Suprapubic skin (tissue), 4 donors: ENCODE data around the gene IRX4. TPM values are rescaled to one million over a fixed set of nuclear protein-coding genes. Genes with fewer than 3 reads are reported as not detected.

ENCODE experiments used
- DNase-seq, 2 donors: peaks; one replicate each; pipeline ENCODE4 v3.0.0-alpha.2; 2019; ENCODE audit warnings: low spot score in 2 of 2
- H3K27ac ChIP-seq: fragments of 200-600 bp; sonication (generic); one replicate; pipeline ENCODE4 v1.5.1; 2019
- H3K27me3 ChIP-seq: fragments of 200-600 bp; sonication (generic); one replicate; pipeline ENCODE4 v1.5.1; 2019
- H3K36me3 ChIP-seq: fragments of 200-600 bp; sonication (generic); one replicate; pipeline ENCODE4 v1.5.1; 2019
- H3K4me1 ChIP-seq: fragments of 200-600 bp; sonication (generic); one replicate; pipeline ENCODE4 v1.5.1; 2019
- H3K4me3 ChIP-seq: fragments of 200-600 bp; sonication (generic); one replicate; pipeline ENCODE4 v1.5.1; 2019; ENCODE audit warnings: mild to moderate bottlenecking
- H3K9me3 ChIP-seq: fragments of 200-600 bp; sonication (generic); one replicate; pipeline ENCODE4 v1.5.1; 2019
- CTCF ChIP-seq, 2 donors: fragments of 200-600 bp in 1 of 2; fragments of 450-650 bp in 1 of 2; sonication (generic) in 1 of 2; IDR thresholded peaks; one replicate each; pipeline ENCODE4 v1.5.1; 2016 to 2019; ENCODE audit warnings: antibody characterized with exemption in 2 of 2, mild to moderate bottlenecking in 1 of 2, moderate library complexity in 1 of 2
- EP300 ChIP-seq: sonication (generic); formaldehyde crosslinking; IDR thresholded peaks from one replicate; pipeline ENCODE4 v1.6.1; 2017; ENCODE audit warnings: antibody characterized with exemption
- POLR2A ChIP-seq, 2 donors: fragments of 450-650 bp; IDR thresholded peaks; one replicate each; pipeline ENCODE4 v1.6.1; 2017; ENCODE audit warnings: antibody characterized with exemption in 2 of 2, mild to moderate bottlenecking in 2 of 2, moderate library complexity in 2 of 2
- POLR2AphosphoS5 ChIP-seq, 3 donors: sonication (generic); formaldehyde crosslinking; IDR thresholded peaks; one replicate each; pipeline ENCODE4 v1.6.1; 2017; ENCODE audit warnings: antibody characterized with exemption in 3 of 3
- WGBS: methylation state at CpG from one replicate; pipeline ENCODE4 v1.1.5; 2018; 5-methylcytosine and 5-hydroxymethylcytosine counted together
- total RNA-seq, 4 donors: library from RNA; depleted of rRNA; stranded (reverse); fragments of >200 nt; gene quantifications; one replicate each; pipeline ENCODE4 v1.1.0, GENCODE V29; 2016

Gene IRX4
- total RNA-seq, 4 donors from 2014 or later = 20.3 to 45.9 (median 33.5) TPM

GRCh38 chr5:1859099-1859498 lies 23.6 kb downstream of the IRX4 start:
- Histone ChIP-seq H3K27me3 (peaks cover 58% of the 10 kb centered on the region), H3K9me3 (no peaks in the 10 kb centered on the region), H3K4me1 (no peaks in the 10 kb centered on the region), H3K4me3 (no peak overlapping the region), H3K27ac (no peak overlapping the region), H3K36me3 (no peaks in the 10 kb centered on the region)
- 53% methylated on average over 9 of the region's 10 CpGs for whole genome bisulfite sequencing
- no peak for TF ChIP-seq EP300
- no peak for TF ChIP-seq POLR2AphosphoS5 (IDR thresholded peaks at IDR 0.05)
- no peak for TF ChIP-seq CTCF (IDR thresholded peaks at IDR 0.05)
- no peak for DNase-seq

DNA sequence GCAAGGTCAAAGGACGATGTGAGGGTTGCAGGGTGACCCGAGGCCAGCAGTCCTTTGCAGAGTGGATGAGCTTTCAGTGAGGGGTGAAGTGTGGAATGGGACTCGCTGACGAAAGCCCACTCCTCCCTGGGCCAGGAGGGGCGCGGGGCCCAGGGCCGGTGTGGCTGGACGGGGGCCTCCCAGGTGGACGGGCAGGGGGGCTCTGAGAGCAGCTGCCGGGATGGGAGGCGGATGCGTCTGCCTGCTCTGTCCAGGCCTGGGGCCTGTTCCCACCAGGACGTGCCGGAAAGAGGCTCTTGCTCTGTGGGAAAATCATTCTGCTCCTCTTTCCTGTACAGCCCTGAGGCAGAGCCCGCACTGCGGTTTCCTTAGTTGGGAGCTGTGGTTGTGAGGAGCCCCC lies 24.3 kb downstream of the IRX4 start:
- TF ChIP-seq CTCF (IDR thresholded peaks at IDR 0.05) (no peak), POLR2A (IDR thresholded peaks at IDR 0.05) (no peak), EP300 (no peak), POLR2AphosphoS5 (IDR thresholded peaks at IDR 0.05) (no peak)
- DNase-seq = no peak
- no peaks in the 10 kb centered on the region for H3K9me3 ChIP-seq
- no peaks in the 10 kb centered on the region for H3K36me3 ChIP-seq
- 92% methylated on average over 16 of the region's 16 CpGs for WGBS
- H3K4me3 ChIP-seq = no peak overlapping the region
- no peaks in the 10 kb centered on the region for H3K4me1 ChIP-seq
- H3K27ac ChIP-seq = no peak overlapping the region
- peaks cover 59% of the 10 kb centered on the region for H3K27me3 ChIP-seq

- no peak for DNase-seq
- H3K27ac ChIP-seq = no peak overlapping the region
- H3K27me3 ChIP-seq = peaks cover 56% of the 10 kb centered on the region
- no peak for TF ChIP-seq POLR2AphosphoS5 (IDR thresholded peaks at IDR 0.05)
- no peak for TF ChIP-seq EP300
- TF ChIP-seq POLR2A (IDR thresholded peaks at IDR 0.05) = no peak
- TF ChIP-seq CTCF (IDR thresholded peaks at IDR 0.05) = no peak
- no peaks in the 10 kb centered on the region for H3K4me1 ChIP-seq
- H3K36me3 ChIP-seq = no peaks in the 10 kb centered on the region
- WGBS = 83% methylated on average over 15 of the region's 32 CpGs
- no peaks in the 10 kb centered on the region for H3K9me3 ChIP-seq
- no peak overlapping the region for H3K4me3 ChIP-seq
These were observed 25.5 kb downstream of the IRX4 start for GRCh38 chr5:1857256-1857600.

DNA sequence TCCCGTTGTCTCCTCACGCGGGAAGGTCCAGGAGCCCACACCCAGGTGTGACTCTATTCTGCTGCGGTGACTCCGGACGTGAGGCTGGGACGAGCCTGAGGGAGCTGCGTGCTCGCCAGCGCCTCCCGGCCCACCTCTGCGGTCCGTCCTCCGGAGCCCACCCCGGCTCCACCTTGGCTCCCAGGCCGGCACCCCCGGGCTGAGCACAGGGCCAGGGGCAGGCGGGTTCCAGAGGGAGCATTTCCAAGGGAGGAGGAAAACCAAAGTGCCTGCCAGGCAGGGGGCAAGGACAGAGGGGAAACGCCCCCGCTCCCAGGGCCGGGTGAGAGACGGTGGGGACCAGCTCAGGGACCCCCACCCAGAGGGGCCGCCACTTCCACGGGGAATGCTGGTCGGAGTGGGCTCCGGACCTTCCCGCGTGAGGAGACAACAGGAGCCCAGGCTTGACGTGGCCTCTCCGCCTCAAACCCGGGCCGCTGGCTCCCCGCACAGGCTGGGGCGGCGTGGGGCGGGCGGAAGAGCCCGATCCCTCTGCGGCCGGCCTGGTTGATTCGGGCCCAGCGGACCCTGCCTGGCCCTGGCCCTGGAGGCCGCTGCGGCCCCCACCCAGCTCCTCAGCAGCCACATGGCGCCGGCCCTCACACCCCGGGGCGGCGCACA lies 26.0 kb downstream of the IRX4 start:
- TF ChIP-seq CTCF (IDR thresholded peaks at IDR 0.05) = no peak
- Histone ChIP-seq H3K27me3 (peaks cover 58% of the 10 kb centered on the region), H3K36me3 (no peaks in the 10 kb centered on the region), H3K4me1 (peaks cover under 1% of the 10 kb centered on the region), H3K27ac (no peak overlapping the region), H3K4me3 (peak overlapping the region; percentile 28), H3K9me3 (no peaks in the 10 kb centered on the region)
- DNase-seq = no peak
- WGBS = 61% methylated on average over 16 of the region's 49 CpGs

DNA sequence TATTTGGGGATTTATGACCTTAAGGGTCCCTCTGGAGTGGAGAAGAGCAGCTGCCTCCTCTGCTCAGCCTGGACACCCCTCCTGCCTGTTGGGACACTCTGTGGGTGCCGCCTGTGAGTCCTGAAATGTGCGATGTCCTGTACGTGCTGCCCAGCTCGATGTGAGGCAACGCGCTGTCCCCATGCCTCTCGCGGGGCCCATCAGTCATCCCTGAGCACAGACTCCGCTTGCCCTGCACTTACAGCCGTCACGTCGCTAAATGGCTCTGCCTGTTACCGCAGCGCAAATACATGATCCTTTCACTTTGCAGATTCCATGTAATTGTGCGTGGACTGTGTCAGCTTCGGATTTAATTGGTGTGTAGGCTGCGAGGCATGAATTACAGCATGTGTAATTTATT lies 27.1 kb downstream of the IRX4 start:
- 79% methylated on average over 14 of the region's 17 CpGs for WGBS
- no peak for TF ChIP-seq CTCF (IDR thresholded peaks at IDR 0.05)
- TF ChIP-seq POLR2A (IDR thresholded peaks at IDR 0.05) = no peak
- TF ChIP-seq POLR2AphosphoS5 (IDR thresholded peaks at IDR 0.05) = no peak
- no peak for TF ChIP-seq EP300

More for the DNA sequence above, 27.1 kb downstream of the IRX4 start:
- DNase-seq = no peak
- no peak overlapping the region for H3K27ac ChIP-seq
- H3K9me3 ChIP-seq = no peaks in the 10 kb centered on the region
- H3K36me3 ChIP-seq = no peaks in the 10 kb centered on the region
- peaks cover 65% of the 10 kb centered on the region for H3K27me3 ChIP-seq
- H3K4me1 ChIP-seq = peaks cover 11% of the 10 kb centered on the region
- no peak overlapping the region for H3K4me3 ChIP-seq
